HCT116 (cell line): ENCODE measurements around the gene PPP2R2D.

Source experiments
- EZH2 ChIP-seq: fragments of 200-600 bp; sonication (generic); IDR thresholded peaks from 2 replicates; pipeline ENCODE4 v1.6.1; 2017; ENCODE audit warnings: antibody characterized with exemption, mixed run types
- POLR2A ChIP-seq: IDR thresholded peaks from 2 replicates; pipeline ENCODE4 v1.7.0; 2011; ENCODE audit warnings: borderline replicate concordance; ENCODE audit not compliant: insufficient read depth, insufficient read length; ENCODE audit errors: extremely low read depth
- POLR2AphosphoS5 ChIP-seq: IDR thresholded peaks from 2 replicates; pipeline ENCODE4 v1.6.1; 2011; ENCODE audit warnings: mild to moderate bottlenecking, low read depth, low read length, moderate library complexity
- RAD21 ChIP-seq: IDR thresholded peaks from 2 replicates; pipeline ENCODE4 v1.6.1; 2012; ENCODE audit warnings: low read depth, mild to moderate bottlenecking
- SIN3A ChIP-seq: IDR thresholded peaks from 2 replicates; pipeline ENCODE4 v1.6.1; 2012; ENCODE audit warnings: low read depth
- SP1 ChIP-seq: IDR thresholded peaks from 2 replicates; pipeline ENCODE4 v1.6.1; 2012; ENCODE audit warnings: low read depth
- SRF ChIP-seq: IDR thresholded peaks from 2 replicates; pipeline ENCODE4 v1.6.1; 2012; ENCODE audit warnings: low read depth
- TCF7L2 ChIP-seq: IDR thresholded peaks from 2 replicates; pipeline ENCODE4 v1.7.0; 2011; ENCODE audit warnings: borderline replicate concordance, inconsistent platforms; ENCODE audit not compliant: insufficient read depth, insufficient read length; ENCODE audit errors: extremely low read depth
- ZFX ChIP-seq: fragments of 450-650 bp; IDR thresholded peaks from 2 replicates; pipeline ENCODE4 v1.6.1; 2017
- ZNF274 ChIP-seq: fragments of 200-500 bp; sonication (Bioruptor generic); IDR thresholded peaks from 2 replicates; pipeline ENCODE4 v1.6.1; 2014; ENCODE audit warnings: mild to moderate bottlenecking, low read depth, low read length, inconsistent platforms
- TF ChIP-seq, protein P1 (sequence below), 3 experiments: fragments of 200-600 bp in 1 of 3; sonication (generic) in 1 of 3; IDR thresholded peaks in 2 of 3; conservative IDR thresholded peaks in 1 of 3; 2 replicates each; pipeline ENCODE4 v1.5.1; 2012 to 2017; ENCODE audit warnings: low read depth in 2 of 3, low read length in 2 of 3, antibody characterized with exemption in 1 of 3, borderline replicate concordance in 1 of 3, control low read depth in 1 of 3, mild to moderate bottlenecking in 1 of 3, mixed read lengths in 1 of 3, mixed run types in 1 of 3, moderate library complexity in 1 of 3; ENCODE audit not compliant: insufficient read depth in 1 of 3

- TF ChIP-seq, protein P1, sequence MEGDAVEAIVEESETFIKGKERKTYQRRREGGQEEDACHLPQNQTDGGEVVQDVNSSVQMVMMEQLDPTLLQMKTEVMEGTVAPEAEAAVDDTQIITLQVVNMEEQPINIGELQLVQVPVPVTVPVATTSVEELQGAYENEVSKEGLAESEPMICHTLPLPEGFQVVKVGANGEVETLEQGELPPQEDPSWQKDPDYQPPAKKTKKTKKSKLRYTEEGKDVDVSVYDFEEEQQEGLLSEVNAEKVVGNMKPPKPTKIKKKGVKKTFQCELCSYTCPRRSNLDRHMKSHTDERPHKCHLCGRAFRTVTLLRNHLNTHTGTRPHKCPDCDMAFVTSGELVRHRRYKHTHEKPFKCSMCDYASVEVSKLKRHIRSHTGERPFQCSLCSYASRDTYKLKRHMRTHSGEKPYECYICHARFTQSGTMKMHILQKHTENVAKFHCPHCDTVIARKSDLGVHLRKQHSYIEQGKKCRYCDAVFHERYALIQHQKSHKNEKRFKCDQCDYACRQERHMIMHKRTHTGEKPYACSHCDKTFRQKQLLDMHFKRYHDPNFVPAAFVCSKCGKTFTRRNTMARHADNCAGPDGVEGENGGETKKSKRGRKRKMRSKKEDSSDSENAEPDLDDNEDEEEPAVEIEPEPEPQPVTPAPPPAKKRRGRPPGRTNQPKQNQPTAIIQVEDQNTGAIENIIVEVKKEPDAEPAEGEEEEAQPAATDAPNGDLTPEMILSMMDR (IDR thresholded peaks at IDR 0.05 in 2 of 3, conservative IDR thresholded peaks at IDR 0.05 in 1 of 3; ENCODE audit: borderline replicate concordance in 1 of 3, insufficient read depth in 1 of 3, low read depth in 2 of 3, low read length in 2 of 3) = no peak
- TF ChIP-seq POLR2A (no peak), POLR2AphosphoS5 (no peak), ZNF274 (no peak), TCF7L2 (no peak), EZH2 (no peak), SIN3A (no peak), SP1 (no peak), ZFX (no peak), SRF (no peak), RAD21 (no peak)
Measured at GRCh38 chr10:131971591-131971990, 70.8 kb downstream of the PPP2R2D start.
